Effector memory CD4-positive, alpha-beta T cell (primary cell): ENCODE results near the gene CTAGE9.

Source experiments
- DNase-seq, 3 donors: peaks; one replicate each; pipeline ENCODE4 v3.0.0-alpha.2; 2020
- H3K27ac ChIP-seq: 2 replicates; pipeline ENCODE4 v1.7.0; 2013; ENCODE audit warnings: mild to moderate bottlenecking, low read length, moderate library complexity; ENCODE audit not compliant: insufficient read depth, poor library complexity, severe bottlenecking
- H3K27me3 ChIP-seq: replicated peaks from 2 replicates; pipeline ENCODE4 v1.7.0; 2013; ENCODE audit warnings: mild to moderate bottlenecking, low read length; ENCODE audit not compliant: insufficient read depth, control insufficient read depth, poor library complexity, severe bottlenecking
- H3K36me3 ChIP-seq: 2 replicates; pipeline ENCODE4 v1.7.0; 2013; ENCODE audit warnings: mild to moderate bottlenecking, low read length, moderate library complexity; ENCODE audit not compliant: control insufficient read depth, insufficient read depth
- H3K4me1 ChIP-seq: 2 replicates; pipeline ENCODE4 v1.7.0; 2013; ENCODE audit warnings: low read length, mild to moderate bottlenecking; ENCODE audit not compliant: control insufficient read depth, insufficient read depth, poor library complexity, severe bottlenecking
- H3K4me3 ChIP-seq: 2 replicates; pipeline ENCODE4 v1.7.0; 2013; ENCODE audit warnings: low read length, low read depth, mild to moderate bottlenecking; ENCODE audit not compliant: insufficient read depth, poor library complexity, severe bottlenecking
- H3K9me3 ChIP-seq: 2 replicates; pipeline ENCODE4 v1.7.0; 2013; ENCODE audit warnings: mild to moderate bottlenecking, low read length, moderate library complexity; ENCODE audit not compliant: control insufficient read depth

Gene CTAGE9

GRCh38 chr6:131680868-131681267 lies 29.9 kb downstream of the CTAGE9 start:
- H3K4me3 ChIP-seq: no peak overlapping the region
- H3K9me3 ChIP-seq: no peaks in the 10 kb centered on the region
- no peaks in the 10 kb centered on the region for H3K27me3 ChIP-seq
- no peaks in the 10 kb centered on the region for H3K36me3 ChIP-seq
- H3K27ac ChIP-seq: no peak overlapping the region
- no peak for DNase-seq
- H3K4me1 ChIP-seq: no peaks in the 10 kb centered on the region

- Histone ChIP-seq H3K36me3 (no peaks in the 10 kb centered on the region), H3K27ac (no peak overlapping the region), H3K4me3 (no peak overlapping the region), H3K4me1 (no peaks in the 10 kb centered on the region), H3K9me3 (no peaks in the 10 kb centered on the region), H3K27me3 (no peaks in the 10 kb centered on the region)
- no peak for DNase-seq
Observed at GRCh38 chr6:131678442-131678841, 32.4 kb downstream of the CTAGE9 start.

- Histone ChIP-seq H3K27me3 (no peaks in the 10 kb centered on the region), H3K4me3 (no peak overlapping the region), H3K4me1 (no peaks in the 10 kb centered on the region), H3K9me3 (no peaks in the 10 kb centered on the region), H3K36me3 (no peaks in the 10 kb centered on the region), H3K27ac (no peak overlapping the region)
- no peak for DNase-seq
Observed at GRCh38 chr6:131673184-131673583, 37.6 kb downstream of the CTAGE9 start.

DNA sequence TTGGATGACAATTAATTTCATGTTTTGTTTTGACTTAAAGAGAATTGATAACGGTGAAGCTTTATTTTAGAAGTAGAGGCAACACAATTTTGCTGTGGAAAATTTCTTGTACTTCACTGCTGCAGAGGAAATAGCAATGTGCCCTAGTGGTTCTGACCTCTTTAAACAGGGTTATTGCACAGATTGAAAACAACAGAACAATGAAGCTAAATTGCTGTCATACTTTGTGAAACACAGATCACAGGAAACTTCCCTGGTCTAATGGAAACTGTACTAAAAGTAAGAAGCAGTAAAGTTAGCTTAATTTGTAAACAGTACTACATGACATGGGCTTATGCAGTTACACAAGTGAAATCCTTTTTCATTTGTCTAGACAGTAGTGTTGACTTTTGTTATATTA lies 40.9 kb downstream of the CTAGE9 start:
- Histone ChIP-seq H3K36me3 (no peaks in the 10 kb centered on the region), H3K9me3 (no peaks in the 10 kb centered on the region), H3K27me3 (no peaks in the 10 kb centered on the region), H3K4me3 (no peak overlapping the region), H3K27ac (no peak overlapping the region), H3K4me1 (no peaks in the 10 kb centered on the region)
- no peak for DNase-seq

- H3K9me3 ChIP-seq: no peaks in the 10 kb centered on the region
- no peaks in the 10 kb centered on the region for H3K4me1 ChIP-seq
- no peaks in the 10 kb centered on the region for H3K36me3 ChIP-seq
- no peak for DNase-seq
- no peak overlapping the region for H3K4me3 ChIP-seq
- no peak overlapping the region for H3K27ac ChIP-seq
- H3K27me3 ChIP-seq: no peaks in the 10 kb centered on the region
Observed at GRCh38 chr6:131663578-131664165, 47.1 kb downstream of the CTAGE9 start.

GRCh38 chr6:131660195-131660594 lies 50.6 kb downstream of the CTAGE9 start:
- DNase-seq: no peak
- H3K4me3 ChIP-seq: no peak overlapping the region
- H3K9me3 ChIP-seq: no peaks in the 10 kb centered on the region
- no peak overlapping the region for H3K27ac ChIP-seq
- no peaks in the 10 kb centered on the region for H3K36me3 ChIP-seq
- H3K4me1 ChIP-seq: no peaks in the 10 kb centered on the region
- no peaks in the 10 kb centered on the region for H3K27me3 ChIP-seq
